Liver (tissue), 9 donors: ENCODE data around the gene CSMD2. TPM values are rescaled to one million over a fixed set of nuclear protein-coding genes. Genes with fewer than 3 reads are reported as not detected.

Source experiments
- DNase-seq: peaks from one replicate; pipeline ENCODE4 v3.0.0-alpha.2; 2017; ENCODE audit warnings: low spot score
- H3K27ac ChIP-seq, 2 donors: one replicate each; pipeline ENCODE4 v1.7.0; 2013; ENCODE audit warnings: inconsistent platforms in 2 of 2, low read length in 2 of 2, control low read depth in 1 of 2, low read depth in 1 of 2, mild to moderate bottlenecking in 1 of 2
- H3K27me3 ChIP-seq, 4 donors: one replicate each; pipeline versions ENCODE4 v1.6.1 to v1.7.0; 2013; ENCODE audit warnings: low read length in 3 of 4, inconsistent platforms in 1 of 4, mild to moderate bottlenecking in 1 of 4, moderate library complexity in 1 of 4; ENCODE audit not compliant: control insufficient read depth in 4 of 4, insufficient read depth in 4 of 4
- H3K36me3 ChIP-seq, 4 donors: one replicate each; pipeline versions ENCODE4 v1.6.1 to v1.7.0; 2013; ENCODE audit warnings: low read length in 3 of 4, mild to moderate bottlenecking in 3 of 4, low read depth in 1 of 4, moderate library complexity in 1 of 4; ENCODE audit not compliant: control insufficient read depth in 4 of 4, insufficient read depth in 3 of 4
- H3K4me1 ChIP-seq, 4 donors: one replicate each; pipeline versions ENCODE4 v1.6.1 to v1.7.0; 2013; ENCODE audit warnings: low read length in 3 of 4, mild to moderate bottlenecking in 3 of 4, moderate library complexity in 1 of 4; ENCODE audit not compliant: control insufficient read depth in 4 of 4, insufficient read depth in 4 of 4
- H3K4me3 ChIP-seq, 3 donors: one replicate each; pipeline versions ENCODE4 v1.6.1 to v1.7.0; 2013; ENCODE audit warnings: low read length in 3 of 3, control low read depth in 1 of 3, low read depth in 1 of 3, mild to moderate bottlenecking in 1 of 3
- H3K9ac ChIP-seq, 2 donors: one replicate each; pipeline ENCODE4 v1.7.0; 2013; ENCODE audit warnings: low read length in 2 of 2, mild to moderate bottlenecking in 2 of 2, moderate library complexity in 2 of 2, control low read depth in 1 of 2, low read depth in 1 of 2
- H3K9me3 ChIP-seq, 4 donors: one replicate each; pipeline versions ENCODE4 v1.6.1 to v1.7.0; 2013; ENCODE audit warnings: low read length in 3 of 4; ENCODE audit not compliant: control insufficient read depth in 4 of 4
- ATF3 ChIP-seq: IDR thresholded peaks from 2 replicates; pipeline ENCODE4 v1.6.1; 2016; ENCODE audit warnings: antibody characterized with exemption
- EGR1 ChIP-seq, 2 donors: IDR thresholded peaks; 2 replicates each; pipeline ENCODE4 v1.6.1; 2016 to 2018; ENCODE audit warnings: antibody characterized with exemption in 2 of 2, low read depth in 2 of 2
- FOXA1 ChIP-seq: IDR thresholded peaks from 2 replicates; pipeline ENCODE4 v1.6.1; 2016; ENCODE audit warnings: antibody characterized with exemption
- FOXA2 ChIP-seq: IDR thresholded peaks from 2 replicates; pipeline ENCODE4 v1.6.1; 2016; ENCODE audit warnings: antibody characterized with exemption
- GABPA ChIP-seq, 2 donors: IDR thresholded peaks in 1 of 2; conservative IDR thresholded peaks in 1 of 2; 2 replicates each; pipeline ENCODE4 v1.6.1; 2016; ENCODE audit warnings: antibody characterized with exemption in 2 of 2, mild to moderate bottlenecking in 1 of 2, moderate library complexity in 1 of 2
- HNF4A ChIP-seq, 2 donors: conservative IDR thresholded peaks; 2 replicates each; pipeline ENCODE4 v1.6.1; 2016; ENCODE audit warnings: antibody characterized with exemption in 2 of 2, mild to moderate bottlenecking in 2 of 2
- JUND ChIP-seq, 2 donors: IDR thresholded peaks; 2 replicates each; pipeline ENCODE4 v1.6.1; 2016; ENCODE audit warnings: antibody characterized with exemption in 2 of 2
- NR2F2 ChIP-seq: IDR thresholded peaks from 2 replicates; pipeline ENCODE4 v1.6.1; 2016; ENCODE audit warnings: antibody characterized with exemption
- RAD21 ChIP-seq, 2 donors: IDR thresholded peaks; 2 replicates each; pipeline ENCODE4 v1.6.1; 2016; ENCODE audit warnings: antibody characterized with exemption in 2 of 2, mild to moderate bottlenecking in 2 of 2
- REST ChIP-seq: IDR thresholded peaks from 2 replicates; pipeline ENCODE4 v1.6.1; 2016; ENCODE audit warnings: antibody characterized with exemption, mild to moderate bottlenecking
- SP1 ChIP-seq: IDR thresholded peaks from 2 replicates; pipeline ENCODE4 v1.6.1; 2018; ENCODE audit warnings: antibody characterized with exemption, mild to moderate bottlenecking
- TAF1 ChIP-seq: conservative IDR thresholded peaks from 2 replicates; pipeline ENCODE4 v1.6.1; 2016; ENCODE audit warnings: antibody characterized with exemption, mild to moderate bottlenecking
- YY1 ChIP-seq: IDR thresholded peaks from 2 replicates; pipeline ENCODE4 v1.6.1; 2016; ENCODE audit warnings: antibody characterized with exemption, mild to moderate bottlenecking
- WGBS: extraction: QIAGEN DNeasy Blood & Tissue Kit; methylation state at CpG from one replicate; pipeline ENCODE4 v1.1.7; 2013; 5-methylcytosine and 5-hydroxymethylcytosine counted together
- polyA plus RNA-seq, 2 donors: library from polyadenylated mRNA; stranded (reverse) in 1 of 2; unstranded in 1 of 2; fragments of 200-250 nt in 1 of 2; fragments of >200 nt in 1 of 2; fragmentation: Nextera tagmentation in 1 of 2; extraction: Ambion mirVana in 1 of 2; gene quantifications; one replicate each; pipeline versions ENCODE4 v1.2.1 to v1.2.3, GENCODE V29; 2013 to 2015
- total RNA-seq, 2 donors: library from RNA; depleted of rRNA; stranded (reverse); fragments of >200 nt; gene quantifications; one replicate each; pipeline ENCODE4 v1.2.3, GENCODE V29; 2014
- TF ChIP-seq, protein P1 (sequence below): fragments of 150-350 bp; IDR thresholded peaks from 2 replicates; pipeline ENCODE4 v1.5.1; 2017; ENCODE audit warnings: improper control_type of control experiment, low read depth, low read length; ENCODE audit not compliant: missing input control
- TF ChIP-seq, protein P2 (sequence below): IDR thresholded peaks from 2 replicates; pipeline ENCODE4 v1.6.1; 2016; ENCODE audit warnings: antibody characterized with exemption
- TF ChIP-seq, protein P3 (sequence below): IDR thresholded peaks from 2 replicates; pipeline ENCODE4 v1.6.1; 2016; ENCODE audit warnings: antibody characterized with exemption
- donor health status: healthy.
- donor health status: healthy.
- donor health status: healthy.
- donor health status: healthy.
- donor health status: healthy.

Gene CSMD2
- total and polyA plus RNA-seq, 4 donors: 0.08 to 0.09 TPM; not detected in 2

GRCh38 chr1:33854091-33854490 is 310.9 kb downstream of the CSMD2 start:
- TF ChIP-seq TAF1 (no peak), SP1 (no peak), YY1 (no peak), NR2F2 (no peak), RAD21 (IDR thresholded peaks at IDR 0.05) (no peak), FOXA1 (no peak), ATF3 (no peak), HNF4A (conservative IDR thresholded peaks at IDR 0.05) (no peak), FOXA2 (no peak), REST (no peak), EGR1 (IDR thresholded peaks at IDR 0.05; ENCODE audit: low read depth in 2 of 2) (no peak), JUND (IDR thresholded peaks at IDR 0.05) (no peak)
- TF ChIP-seq, protein P1, sequence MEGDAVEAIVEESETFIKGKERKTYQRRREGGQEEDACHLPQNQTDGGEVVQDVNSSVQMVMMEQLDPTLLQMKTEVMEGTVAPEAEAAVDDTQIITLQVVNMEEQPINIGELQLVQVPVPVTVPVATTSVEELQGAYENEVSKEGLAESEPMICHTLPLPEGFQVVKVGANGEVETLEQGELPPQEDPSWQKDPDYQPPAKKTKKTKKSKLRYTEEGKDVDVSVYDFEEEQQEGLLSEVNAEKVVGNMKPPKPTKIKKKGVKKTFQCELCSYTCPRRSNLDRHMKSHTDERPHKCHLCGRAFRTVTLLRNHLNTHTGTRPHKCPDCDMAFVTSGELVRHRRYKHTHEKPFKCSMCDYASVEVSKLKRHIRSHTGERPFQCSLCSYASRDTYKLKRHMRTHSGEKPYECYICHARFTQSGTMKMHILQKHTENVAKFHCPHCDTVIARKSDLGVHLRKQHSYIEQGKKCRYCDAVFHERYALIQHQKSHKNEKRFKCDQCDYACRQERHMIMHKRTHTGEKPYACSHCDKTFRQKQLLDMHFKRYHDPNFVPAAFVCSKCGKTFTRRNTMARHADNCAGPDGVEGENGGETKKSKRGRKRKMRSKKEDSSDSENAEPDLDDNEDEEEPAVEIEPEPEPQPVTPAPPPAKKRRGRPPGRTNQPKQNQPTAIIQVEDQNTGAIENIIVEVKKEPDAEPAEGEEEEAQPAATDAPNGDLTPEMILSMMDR: no peak
- TF ChIP-seq, protein P2, sequence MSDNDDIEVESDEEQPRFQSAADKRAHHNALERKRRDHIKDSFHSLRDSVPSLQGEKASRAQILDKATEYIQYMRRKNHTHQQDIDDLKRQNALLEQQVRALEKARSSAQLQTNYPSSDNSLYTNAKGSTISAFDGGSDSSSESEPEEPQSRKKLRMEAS: no peak
- Histone ChIP-seq H3K9ac (no peak overlapping the region), H3K27ac (no peak overlapping the region), H3K4me3 (no peak overlapping the region), H3K27me3 (peaks cover 0 to 2% (median 0%) of the 10 kb centered on the region in 4 donors), H3K9me3 (no peaks in the 10 kb centered on the region), H3K4me1 (no peaks in the 10 kb centered on the region), H3K36me3 (no peaks in the 10 kb centered on the region)
- WGBS: 81% methylated on average over 5 of the region's 5 CpGs
- DNase-seq: no peak

DNA sequence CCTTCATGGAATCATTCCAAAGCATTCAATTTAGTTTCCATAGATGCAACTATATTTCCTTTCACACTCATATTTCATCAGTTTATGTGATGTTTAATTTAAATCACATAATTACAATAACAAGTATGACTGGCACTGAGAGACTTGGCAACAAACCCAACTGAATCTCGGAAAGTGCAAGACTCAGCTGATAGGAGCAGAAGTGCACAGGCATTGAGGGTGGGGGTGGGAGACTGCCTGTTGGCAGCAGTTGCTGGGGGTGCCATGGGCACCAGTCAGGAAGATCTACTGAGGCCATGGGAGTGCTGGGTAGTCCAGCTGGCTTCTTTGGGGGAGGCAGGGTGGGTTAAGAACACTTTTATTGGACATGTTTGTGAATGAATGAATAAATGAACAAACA is 311.6 kb downstream of the CSMD2 start:
- Histone ChIP-seq H3K4me1 (no peaks in the 10 kb centered on the region), H3K27ac (no peak overlapping the region), H3K27me3 (peaks cover 0 to 2% (median 0%) of the 10 kb centered on the region in 4 donors), H3K9me3 (no peaks in the 10 kb centered on the region), H3K9ac (no peak overlapping the region), H3K4me3 (no peak overlapping the region), H3K36me3 (no peaks in the 10 kb centered on the region)
- DNase-seq: no peak
- TF ChIP-seq FOXA2 (no peak), GABPA (IDR thresholded peaks at IDR 0.05 in 1 of 2, conservative IDR thresholded peaks at IDR 0.05 in 1 of 2) (no peak), YY1 (no peak), FOXA1 (no peak)
- TF ChIP-seq, protein P3, sequence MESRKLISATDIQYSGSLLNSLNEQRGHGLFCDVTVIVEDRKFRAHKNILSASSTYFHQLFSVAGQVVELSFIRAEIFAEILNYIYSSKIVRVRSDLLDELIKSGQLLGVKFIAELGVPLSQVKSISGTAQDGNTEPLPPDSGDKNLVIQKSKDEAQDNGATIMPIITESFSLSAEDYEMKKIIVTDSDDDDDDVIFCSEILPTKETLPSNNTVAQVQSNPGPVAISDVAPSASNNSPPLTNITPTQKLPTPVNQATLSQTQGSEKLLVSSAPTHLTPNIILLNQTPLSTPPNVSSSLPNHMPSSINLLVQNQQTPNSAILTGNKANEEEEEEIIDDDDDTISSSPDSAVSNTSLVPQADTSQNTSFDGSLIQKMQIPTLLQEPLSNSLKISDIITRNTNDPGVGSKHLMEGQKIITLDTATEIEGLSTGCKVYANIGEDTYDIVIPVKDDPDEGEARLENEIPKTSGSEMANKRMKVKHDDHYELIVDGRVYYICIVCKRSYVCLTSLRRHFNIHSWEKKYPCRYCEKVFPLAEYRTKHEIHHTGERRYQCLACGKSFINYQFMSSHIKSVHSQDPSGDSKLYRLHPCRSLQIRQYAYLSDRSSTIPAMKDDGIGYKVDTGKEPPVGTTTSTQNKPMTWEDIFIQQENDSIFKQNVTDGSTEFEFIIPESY: no peak
- WGBS: 59% methylated on average over 1 of the region's 1 CpG
